OCI-LY7 (cell line): ENCODE data around the gene LRG1. TPM values are rescaled to one million over a fixed set of nuclear protein-coding genes. Genes with fewer than 3 reads are reported as not detected.

ENCODE experiments used
- Bru-seq: library from RNA; stranded (reverse); fragments of 400-500 nt; gene quantifications from one replicate; lab custom pipeline; 2021; lab: Mats Ljungman, UMichigan
- BruChase-seq, 2 experiments: library from RNA; stranded (reverse); fragments of 400-500 nt; gene quantifications; one replicate each; lab custom pipeline; 2021; lab: Mats Ljungman, UMichigan
- BruUV-seq: library from RNA; stranded (reverse); fragments of 400-500 nt; replicated peaks from 2 replicates; lab custom pipeline; 2021; lab: Mats Ljungman, UMichigan
- CTCF ChIA-PET: fragments of 300-600 bp; sonication (Branson Sonifier 250); formaldehyde crosslinking; loops from one replicate; lab custom pipeline; 2022; ENCODE audit warnings: antibody characterized with exemption; ENCODE audit not compliant: unreplicated experiment; lab: Charles Lee
- POLR2A ChIA-PET: fragments of 300-600 bp; sonication (Branson Sonifier 250); formaldehyde crosslinking; loops from one replicate; lab custom pipeline; 2022; ENCODE audit warnings: antibody characterized with exemption; lab: Charles Lee
- DNase-seq: peaks from one replicate; pipeline ENCODE4 v3.0.0-alpha.2; 2015; ENCODE audit warnings: low spot score
- H2AFZ ChIP-seq: fragments of 200-600 bp; sonication (generic), shearing (Covaris generic); 2 replicates; pipeline ENCODE4 v1.6.1; 2014; ENCODE audit warnings: mild to moderate bottlenecking, antibody characterized with exemption, low read length, moderate library complexity
- H3K27ac ChIP-seq: fragments of 200-600 bp; sonication (generic); 2 replicates; pipeline ENCODE4 v1.5.1; 2014; ENCODE audit warnings: mixed run types, low read depth, mild to moderate bottlenecking, moderate library complexity, low read length, inconsistent platforms; ENCODE audit not compliant: poor library complexity, severe bottlenecking
- H3K36me3 ChIP-seq: fragments of 200-600 bp; sonication (generic); 2 replicates; pipeline ENCODE4 v1.6.1; 2014; ENCODE audit warnings: mild to moderate bottlenecking, antibody characterized with exemption, low read length, moderate library complexity, mixed read lengths; ENCODE audit not compliant: insufficient read depth
- H3K4me1 ChIP-seq: fragments of 200-600 bp; sonication (generic); 2 replicates; pipeline ENCODE4 v1.5.1; 2014; ENCODE audit warnings: mild to moderate bottlenecking, low read length; ENCODE audit not compliant: insufficient read depth, poor library complexity, severe bottlenecking
- H3K4me2 ChIP-seq: fragments of 200-600 bp; sonication (generic); 2 replicates; pipeline ENCODE4 v1.6.1; 2014; ENCODE audit warnings: mild to moderate bottlenecking, low read length
- H3K4me3 ChIP-seq: fragments of 200-600 bp; sonication (generic); 2 replicates; pipeline ENCODE4 v1.5.1; 2014; ENCODE audit warnings: mild to moderate bottlenecking, low read depth, low read length; ENCODE audit not compliant: poor library complexity, severe bottlenecking
- H3K79me2 ChIP-seq: fragments of 200-600 bp; sonication (generic); 2 replicates; pipeline ENCODE4 v1.6.1; 2016; ENCODE audit warnings: low read depth, mild to moderate bottlenecking, low read length, moderate library complexity, mixed read lengths; ENCODE audit not compliant: insufficient read depth
- H3K9me2 ChIP-seq: fragments of 200-600 bp; sonication (generic); 2 replicates; pipeline ENCODE4 v1.6.1; 2016; ENCODE audit warnings: mild to moderate bottlenecking, low read length, mixed read lengths; ENCODE audit not compliant: insufficient read depth
- H3K9me3 ChIP-seq: fragments of 200-600 bp; sonication (generic); 2 replicates; pipeline ENCODE4 v1.6.1; 2014; ENCODE audit warnings: mild to moderate bottlenecking, mixed run types, low read length, mixed read lengths
- H4K20me1 ChIP-seq: fragments of 200-600 bp; sonication (generic); 2 replicates; pipeline ENCODE4 v1.6.1; 2014; ENCODE audit warnings: mild to moderate bottlenecking, antibody characterized with exemption, low read length, moderate library complexity, mixed read lengths; ENCODE audit not compliant: insufficient read depth
- CTCF ChIP-seq: fragments of 200-600 bp; sonication (generic); conservative IDR thresholded peaks from 2 replicates; pipeline ENCODE4 v1.5.1; 2014; ENCODE audit warnings: mild to moderate bottlenecking, antibody characterized with exemption, low read length, moderate library complexity, mixed read lengths
- EZH2phosphoT487 ChIP-seq: fragments of 200-600 bp; sonication (generic); IDR thresholded peaks from 2 replicates; pipeline ENCODE4 v1.6.1; 2018; ENCODE audit warnings: low read depth, borderline replicate concordance, mild to moderate bottlenecking, mixed run types, antibody characterized with exemption, low read length, moderate library complexity, mixed read lengths
- intact Hi-C: fragments of 100-400 bp; cut with micrococcal nuclease; formaldehyde crosslinking; loops from one replicate; pipeline ENCODE4 v1.10.0; 2022; ENCODE audit not compliant: unreplicated experiment
- long read RNA-seq: library from polyadenylated mRNA; stranded (forward); transcript quantifications from one replicate; pipeline ENCODE4 v2.0.0, GENCODE V29; 2022
- total RNA-seq, 2 experiments: library from RNA; depleted of rRNA in 1 of 2; stranded (reverse); fragments of >200 nt in 1 of 2; shearing (Covaris generic) in 1 of 2; gene quantifications; 2 replicates each; pipeline ENCODE4 v1.2.3, GENCODE V29; 2014 to 2022

LRG1 gene
- total RNA-seq (2014; rRNA removed; shearing (Covaris generic)) (0.67 and 1.6 TPM in 2 replicates), total RNA-seq (2022) (1.8 and 1.9 TPM in 2 replicates), Bru-seq, nascent RNA (percentile 36 among the genes with signal in this experiment), BruChase-seq, experiment 1, labeled RNA remaining after a 6-hour chase (percentile 43 among the genes with signal in this experiment), BruChase-seq, experiment 2, labeled RNA remaining after a 2-hour chase (percentile 46 among the genes with signal in this experiment)
- long read RNA-seq, transcript LRG1-201 (2 exons, 3,036 nt) = major isoform, 5 of 5 reads
- long read RNA-seq, partial matches to known transcripts = 0 of 5 reads
- long read RNA-seq, other reads (novel, unspliced or antisense) = 0 of 5 reads

- H3K4me1 ChIP-seq = peaks cover 16% of the 10 kb centered on the region
- intact Hi-C loops = no loop called here
- H3K9me2 ChIP-seq = no peaks in the 10 kb centered on the region
- peak within 1 kb of the TSS; percentile 50 for H3K4me3 ChIP-seq
- POLR2A ChIA-PET = interaction anchor here (0.6 to 1.6 kb wide), 4 partner anchors 11 to 1495 kb away, joined by 3 read pairs; no protein-coding TSS in a partner anchor
- TSS peak; percentile 92 for BruUV-seq
- H2AFZ ChIP-seq = peak within 1 kb of the TSS; percentile 97
- H3K27ac ChIP-seq = no peak within 1 kb of the TSS
- H3K36me3 ChIP-seq = no peaks in the 10 kb centered on the region
- no peak for TF ChIP-seq CTCF
- no peak for TF ChIP-seq EZH2phosphoT487
- DNase-seq = peak; percentile 50
- CTCF ChIA-PET = no interaction called here
- H3K9me3 ChIP-seq = peaks cover 4% of the 10 kb centered on the region; the same call in 1 of the 2 replicates
- no peaks in the 10 kb centered on the region for H4K20me1 ChIP-seq
- peak within 1 kb of the TSS; percentile 54 for H3K4me2 ChIP-seq
- no peaks in the 10 kb centered on the region for H3K79me2 ChIP-seq
These were observed at the start of gene LRG1 for GRCh38 chr19:4539693-4540581. TSS of gene LRG1 (minus strand) at chr19:4540036. CDS start at chr19:4540013, 23 bp downstream.

GRCh38 chr19:4588291-4588761 is 48.5 kb upstream of the LRG1 start:
- no peak for DNase-seq
- Histone ChIP-seq H2AFZ (no peak overlapping the region), H4K20me1 (no peaks in the 10 kb centered on the region), H3K4me1 (peaks cover 7% of the 10 kb centered on the region), H3K4me3 (no peak overlapping the region), H3K36me3 (no peaks in the 10 kb centered on the region), H3K27ac (no peak overlapping the region), H3K9me3 (no peaks in the 10 kb centered on the region), H3K9me2 (no peaks in the 10 kb centered on the region), H3K79me2 (no peaks in the 10 kb centered on the region), H3K4me2 (no peak overlapping the region)
- intact Hi-C loops = no loop called here
- CTCF ChIA-PET = no interaction called here
- TF ChIP-seq EZH2phosphoT487 (no peak), CTCF (no peak)
- no TSS peak for BruUV-seq
- POLR2A ChIA-PET = no interaction called here
